ENCODE results near the gene SLC35F3.
"Not testable (repeated sequence)": the region's sequence is repeated elsewhere in the genome, so short reads cannot be mapped to it uniquely, and the experiment has no call there.

SLC35F3 gene

GRCh38 chr1:233904633-233905415, at the start of gene SLC35F3:
SLC35F3 (plus strand) TSS chr1:233904676.
- no peak for DNase-seq

GRCh38 chr1:233859446-233859845, 45.0 kb upstream of the SLC35F3 start:
- no peak for DNase-seq

- DNase-seq = no peak
Observed at GRCh38 chr1:233863901-233864545, 40.5 kb upstream of the SLC35F3 start.

- no peak for DNase-seq
Observed at GRCh38 chr1:233864578-233864977, 39.9 kb upstream of the SLC35F3 start.

- DNase-seq = no peak
Observed at GRCh38 chr1:233865216-233865615, 39.3 kb upstream of the SLC35F3 start.

GRCh38 chr1:233865902-233866301, 38.6 kb upstream of the SLC35F3 start:
- no peak for DNase-seq

- no peak for DNase-seq
Observed at GRCh38 chr1:233867028-233867427, 37.4 kb upstream of the SLC35F3 start.

- no peak for DNase-seq
Observed at GRCh38 chr1:233868461-233868860, 36.0 kb upstream of the SLC35F3 start.

GRCh38 chr1:233869680-233870079, 34.8 kb upstream of the SLC35F3 start:
- DNase-seq = no peak

GRCh38 chr1:233873666-233874065, 30.8 kb upstream of the SLC35F3 start:
- DNase-seq = no peak

GRCh38 chr1:233879841-233880240, 24.6 kb upstream of the SLC35F3 start:
- no peak for DNase-seq

- no peak for DNase-seq
Observed at GRCh38 chr1:233883671-233884070, 20.8 kb upstream of the SLC35F3 start.

GRCh38 chr1:233884461-233885151, 19.9 kb upstream of the SLC35F3 start:
- no peak for DNase-seq

GRCh38 chr1:233885196-233885920, 19.1 kb upstream of the SLC35F3 start:
- no peak for DNase-seq

GRCh38 chr1:233891151-233891550, 13.3 kb upstream of the SLC35F3 start:
- DNase-seq = not testable (repeated sequence)

GRCh38 chr1:233897325-233898162, 6.9 kb upstream of the SLC35F3 start:
- DNase-seq = no peak

- DNase-seq = no peak
Observed at GRCh38 chr1:233901495-233901894, 3.0 kb upstream of the SLC35F3 start.

- no peak for DNase-seq
Observed at GRCh38 chr1:233905416-233906051, 1.1 kb downstream of the SLC35F3 start.

GRCh38 chr1:233907151-233907550, 2.7 kb downstream of the SLC35F3 start:
- no peak for DNase-seq

GRCh38 chr1:233908092-233908491, 3.6 kb downstream of the SLC35F3 start:
- no peak for DNase-seq

GRCh38 chr1:233909195-233909594, 4.7 kb downstream of the SLC35F3 start:
- no peak for DNase-seq

- no peak for DNase-seq
Observed at GRCh38 chr1:233912447-233912846, 8.0 kb downstream of the SLC35F3 start.
